ENCODE data around the gene C9orf72.

C9orf72 gene

DNA sequence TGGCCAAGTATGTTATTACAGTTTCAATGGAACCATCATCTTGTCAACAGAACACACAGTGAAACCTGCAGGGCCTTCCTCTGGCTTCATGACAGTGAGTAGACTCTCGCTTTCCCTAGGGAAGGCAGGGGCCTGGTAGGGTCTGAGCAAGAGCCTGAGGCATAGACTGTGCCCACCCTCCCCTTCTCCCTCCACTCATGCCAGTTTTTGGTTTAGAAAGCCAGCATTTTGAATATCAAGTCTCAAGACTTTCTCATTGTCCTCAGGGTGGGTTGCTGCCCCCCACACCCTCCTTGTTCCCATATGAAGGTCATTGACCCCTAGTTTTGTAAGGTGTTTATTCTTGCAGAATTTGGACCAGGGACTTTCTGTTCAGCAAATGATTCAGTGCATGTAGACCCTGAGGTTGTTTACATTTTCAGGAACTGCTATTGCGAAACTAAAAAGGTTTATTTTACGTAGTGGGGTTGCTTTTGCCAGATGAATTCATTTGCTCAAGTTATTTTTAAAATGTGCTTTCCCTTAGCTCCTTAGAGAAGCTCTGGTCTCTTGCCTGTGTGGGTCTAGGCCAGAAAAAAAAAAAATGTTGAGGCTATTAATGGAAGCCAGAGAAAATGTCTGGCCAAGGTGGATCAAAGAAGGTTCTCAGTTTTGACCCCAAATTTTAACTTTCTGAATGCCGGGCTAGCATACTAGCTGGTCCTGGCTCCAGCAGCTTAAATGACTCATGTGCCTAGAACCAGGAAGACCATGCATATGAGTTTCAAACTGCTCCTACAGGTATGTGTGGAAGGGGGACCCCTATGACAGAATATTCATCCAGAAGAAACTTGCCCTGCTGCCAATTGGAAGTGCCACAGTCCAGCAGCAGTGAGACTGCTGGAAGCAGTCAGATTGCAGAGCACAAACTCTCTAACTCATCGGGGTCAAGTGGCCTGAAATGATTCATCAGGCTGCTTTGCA, 33.5 kb downstream of the C9orf72 start:
- H3K4me3 ChIP-seq (ENCODE audit: low read depth, low read length): no peak overlapping the region
- TF ChIP-seq, protein P1, sequence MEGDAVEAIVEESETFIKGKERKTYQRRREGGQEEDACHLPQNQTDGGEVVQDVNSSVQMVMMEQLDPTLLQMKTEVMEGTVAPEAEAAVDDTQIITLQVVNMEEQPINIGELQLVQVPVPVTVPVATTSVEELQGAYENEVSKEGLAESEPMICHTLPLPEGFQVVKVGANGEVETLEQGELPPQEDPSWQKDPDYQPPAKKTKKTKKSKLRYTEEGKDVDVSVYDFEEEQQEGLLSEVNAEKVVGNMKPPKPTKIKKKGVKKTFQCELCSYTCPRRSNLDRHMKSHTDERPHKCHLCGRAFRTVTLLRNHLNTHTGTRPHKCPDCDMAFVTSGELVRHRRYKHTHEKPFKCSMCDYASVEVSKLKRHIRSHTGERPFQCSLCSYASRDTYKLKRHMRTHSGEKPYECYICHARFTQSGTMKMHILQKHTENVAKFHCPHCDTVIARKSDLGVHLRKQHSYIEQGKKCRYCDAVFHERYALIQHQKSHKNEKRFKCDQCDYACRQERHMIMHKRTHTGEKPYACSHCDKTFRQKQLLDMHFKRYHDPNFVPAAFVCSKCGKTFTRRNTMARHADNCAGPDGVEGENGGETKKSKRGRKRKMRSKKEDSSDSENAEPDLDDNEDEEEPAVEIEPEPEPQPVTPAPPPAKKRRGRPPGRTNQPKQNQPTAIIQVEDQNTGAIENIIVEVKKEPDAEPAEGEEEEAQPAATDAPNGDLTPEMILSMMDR (IDR thresholded peaks at IDR 0.05; ENCODE audit: borderline replicate concordance, insufficient read depth, low read depth, low read length): no peak

DNA sequence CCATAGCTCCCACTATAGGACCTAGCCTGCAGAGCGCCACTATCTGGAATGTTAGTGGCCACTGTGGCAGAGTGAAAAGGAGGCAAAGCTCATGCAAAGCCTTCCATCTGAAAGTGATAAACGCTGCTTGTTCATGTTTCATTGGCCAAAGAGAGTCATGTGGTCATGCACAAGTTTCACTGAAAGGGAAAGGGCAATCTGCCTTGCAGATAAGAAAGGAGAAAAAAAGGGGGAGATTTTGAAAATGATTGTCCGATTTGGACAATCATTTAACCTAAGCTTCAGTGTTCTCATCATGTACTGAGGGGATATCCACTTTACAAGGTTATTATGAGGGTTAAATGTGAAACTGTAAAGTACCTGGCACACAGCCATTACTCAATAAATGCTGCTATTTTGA, 34.6 kb downstream of the C9orf72 start:
- TF ChIP-seq, protein P1 (IDR thresholded peaks at IDR 0.05; ENCODE audit: borderline replicate concordance, insufficient read depth, low read depth, low read length): no peak
- H3K4me3 ChIP-seq (ENCODE audit: low read depth, low read length): no peak overlapping the region

DNA sequence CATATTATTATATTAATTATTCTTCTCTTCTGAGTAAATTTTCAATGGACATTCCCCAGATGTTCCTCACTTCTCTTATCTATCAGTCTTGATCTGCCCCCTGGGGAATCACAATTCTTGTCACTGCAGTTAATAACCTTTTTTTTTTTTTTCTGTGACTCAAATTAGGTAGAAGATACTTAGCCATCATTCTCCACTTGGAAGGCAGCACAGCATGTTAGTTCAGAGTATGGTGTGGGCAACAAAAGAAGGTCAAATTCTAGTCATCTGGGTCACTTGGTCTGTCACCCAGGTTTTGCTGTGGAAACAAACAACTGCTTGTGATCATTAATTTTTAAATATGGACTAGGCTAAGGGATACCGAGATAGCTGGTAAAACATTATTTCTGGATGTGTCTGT, 35.5 kb downstream of the C9orf72 start:
- H3K4me3 ChIP-seq (ENCODE audit: low read depth, low read length): no peak overlapping the region
- TF ChIP-seq, protein P1 (IDR thresholded peaks at IDR 0.05; ENCODE audit: borderline replicate concordance, insufficient read depth, low read depth, low read length): no peak

DNA sequence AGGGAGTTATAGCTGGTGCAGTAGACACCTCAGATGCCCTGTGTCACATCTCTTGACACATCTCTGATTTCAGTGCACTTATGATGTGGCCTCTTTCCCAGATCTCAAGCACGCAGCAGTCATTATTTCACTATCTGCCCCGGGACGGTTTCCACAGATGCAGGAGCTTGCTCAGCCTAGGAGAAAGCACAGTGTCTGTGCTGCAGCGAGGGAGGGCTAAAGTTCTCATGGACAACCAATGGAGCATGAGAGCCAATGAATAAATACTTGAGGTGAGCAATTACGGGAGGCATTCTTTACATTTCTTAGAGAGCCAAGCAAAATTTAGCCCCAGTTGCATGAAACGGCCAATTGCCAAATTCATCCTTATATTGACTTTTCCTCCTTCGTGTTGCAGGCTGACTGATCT, 36.2 kb downstream of the C9orf72 start:
- TF ChIP-seq, protein P1 (IDR thresholded peaks at IDR 0.05; ENCODE audit: borderline replicate concordance, insufficient read depth, low read depth, low read length): no peak
- H3K4me3 ChIP-seq (ENCODE audit: low read depth, low read length): no peak overlapping the region

- TF ChIP-seq, protein P1 (IDR thresholded peaks at IDR 0.05; ENCODE audit: borderline replicate concordance, insufficient read depth, low read depth, low read length): no peak
Observed at GRCh38 chr9:27536168-27536567, 37.1 kb downstream of the C9orf72 start.

GRCh38 chr9:27535701-27536118, 37.6 kb downstream of the C9orf72 start:
- TF ChIP-seq, protein P1 (IDR thresholded peaks at IDR 0.05; ENCODE audit: borderline replicate concordance, insufficient read depth, low read depth, low read length): peak; percentile 60; the same call in 1 of the 2 replicates
- no peak overlapping the region for H3K4me3 ChIP-seq (ENCODE audit: low read depth, low read length)

More at GRCh38 chr9:27536168-27536567, 37.1 kb downstream of the C9orf72 start:
- no peak overlapping the region for H3K4me3 ChIP-seq (ENCODE audit: low read depth, low read length)
